NCI-H1930 (cell line): Measurements from ENCODE around the gene TRA2B.

Experiments used
- DNase-seq, 2 experiments: peaks; one replicate each; lab custom pipeline; 2025; lab: John Stamatoyannopoulos, UW

TRA2B gene

GRCh38 chr3:185867650-185868049 lies 70.2 kb downstream of the TRA2B start:
- no peak for DNase-seq

DNA sequence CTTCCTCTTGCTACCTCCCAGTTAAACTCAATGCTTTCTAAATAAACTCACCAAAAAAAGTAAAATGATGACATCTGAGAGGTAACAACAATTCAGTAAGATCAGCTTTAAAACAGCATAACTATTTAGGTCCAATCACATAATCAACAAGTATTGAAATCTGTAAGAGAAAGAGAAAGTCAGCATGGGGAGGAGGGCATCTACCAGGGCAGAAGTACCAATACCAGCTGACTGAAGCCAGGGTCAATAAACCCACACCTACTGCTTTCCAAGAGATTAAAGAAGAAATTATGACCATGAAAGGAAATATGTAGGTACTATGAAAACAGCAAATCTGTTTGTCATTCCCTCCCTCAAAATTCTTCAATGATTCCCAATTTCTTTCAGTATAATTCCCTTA lies 70.8 kb downstream of the TRA2B start:
- no peak for DNase-seq

GRCh38 chr3:185866555-185866954 lies 71.3 kb downstream of the TRA2B start:
- no peak for DNase-seq
